Lower leg skin (tissue), 4 donors: ENCODE results near the gene NEK11. TPM values are rescaled to one million over a fixed set of nuclear protein-coding genes. Genes with fewer than 3 reads are reported as not detected.

ENCODE experiments used
- DNase-seq, 2 donors: peaks; one replicate each; pipeline ENCODE4 v3.0.0-alpha.2; 2019; ENCODE audit warnings: low spot score in 2 of 2
- H3K4me3 ChIP-seq: fragments of 200-600 bp; sonication (generic); 2 replicates; pipeline ENCODE4 v1.5.1; 2017; ENCODE audit warnings: mild to moderate bottlenecking, low read depth; ENCODE audit not compliant: poor library complexity, severe bottlenecking
- POLR2A ChIP-seq, 2 donors: fragments of 450-650 bp; IDR thresholded peaks; one replicate each; pipeline ENCODE4 v1.6.1; 2016 to 2017; ENCODE audit warnings: antibody characterized with exemption in 2 of 2, mild to moderate bottlenecking in 1 of 2, moderate library complexity in 1 of 2
- WGBS, 2 donors: methylation state at CpG; one replicate each; pipeline ENCODE4 v1.1.5; 2018; 5-methylcytosine and 5-hydroxymethylcytosine counted together
- intact Hi-C: fragments of 100-400 bp; cut with DNase I; formaldehyde crosslinking; loops from one replicate; pipeline ENCODE4 v1.15.0; 2023; ENCODE audit warnings: low total_unique reads
- total RNA-seq, 4 donors: library from RNA; depleted of rRNA; stranded (reverse); fragments of >200 nt; gene quantifications; one replicate each; pipeline ENCODE4 v1.1.0, GENCODE V29; 2016
- TF ChIP-seq, protein P1 (sequence below), 3 donors: fragments of 450-650 bp; IDR thresholded peaks; one replicate each; pipeline ENCODE4 v1.5.1; 2016; ENCODE audit warnings: antibody characterized with exemption in 3 of 3, mild to moderate bottlenecking in 3 of 3, moderate library complexity in 2 of 3

NEK11 gene
- total RNA-seq, 4 donors from 2014 or later = 3.3 to 17.3 (median 6.6) TPM

- 48 to 58% methylated on average over 6 of the region's 6 CpGs for WGBS, 2 donors
- no peak overlapping the region for H3K4me3 ChIP-seq
- DNase-seq = peak; percentile 81 to 93
- TF ChIP-seq POLR2A (IDR thresholded peaks at IDR 0.05) = no peak
- TF ChIP-seq, protein P1, sequence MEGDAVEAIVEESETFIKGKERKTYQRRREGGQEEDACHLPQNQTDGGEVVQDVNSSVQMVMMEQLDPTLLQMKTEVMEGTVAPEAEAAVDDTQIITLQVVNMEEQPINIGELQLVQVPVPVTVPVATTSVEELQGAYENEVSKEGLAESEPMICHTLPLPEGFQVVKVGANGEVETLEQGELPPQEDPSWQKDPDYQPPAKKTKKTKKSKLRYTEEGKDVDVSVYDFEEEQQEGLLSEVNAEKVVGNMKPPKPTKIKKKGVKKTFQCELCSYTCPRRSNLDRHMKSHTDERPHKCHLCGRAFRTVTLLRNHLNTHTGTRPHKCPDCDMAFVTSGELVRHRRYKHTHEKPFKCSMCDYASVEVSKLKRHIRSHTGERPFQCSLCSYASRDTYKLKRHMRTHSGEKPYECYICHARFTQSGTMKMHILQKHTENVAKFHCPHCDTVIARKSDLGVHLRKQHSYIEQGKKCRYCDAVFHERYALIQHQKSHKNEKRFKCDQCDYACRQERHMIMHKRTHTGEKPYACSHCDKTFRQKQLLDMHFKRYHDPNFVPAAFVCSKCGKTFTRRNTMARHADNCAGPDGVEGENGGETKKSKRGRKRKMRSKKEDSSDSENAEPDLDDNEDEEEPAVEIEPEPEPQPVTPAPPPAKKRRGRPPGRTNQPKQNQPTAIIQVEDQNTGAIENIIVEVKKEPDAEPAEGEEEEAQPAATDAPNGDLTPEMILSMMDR (IDR thresholded peaks at IDR 0.05) = no peak
- intact Hi-C loops = no loop called here
Measured at GRCh38 chr3:131386429-131387165, 359.9 kb downstream of the NEK11 start.

DNA sequence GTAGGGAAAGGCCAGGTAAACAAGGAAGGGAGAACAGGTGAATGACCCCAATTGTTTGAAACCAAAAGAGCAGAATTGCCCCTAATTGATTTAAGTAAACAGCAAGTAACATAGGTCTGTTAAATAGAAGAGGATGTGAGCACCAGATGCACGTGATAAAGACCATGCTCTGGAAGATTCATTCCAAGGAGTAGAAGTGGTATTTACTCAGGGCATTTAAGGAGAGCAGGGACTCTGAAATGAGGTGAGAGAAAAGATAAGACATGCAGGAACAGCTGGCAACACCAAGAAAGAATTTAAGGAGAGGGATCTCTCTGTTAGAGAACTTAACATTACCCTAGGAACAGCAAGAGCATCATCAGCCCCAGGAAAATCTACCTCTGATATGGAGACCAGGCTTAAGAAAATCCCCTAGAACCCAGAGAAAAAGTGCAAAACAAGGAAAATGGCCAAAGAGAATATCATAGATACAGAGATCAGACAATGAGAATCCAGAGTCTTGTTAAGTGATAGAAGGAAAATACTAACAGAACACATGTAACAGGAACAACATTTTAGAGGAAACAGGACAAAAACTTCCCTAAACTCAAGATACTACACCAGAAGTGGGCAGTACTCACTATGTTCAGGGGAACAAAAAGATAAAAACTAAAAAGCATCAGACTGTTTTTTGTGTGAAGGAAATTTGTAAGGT is 361.3 kb downstream of the NEK11 start:
- TF ChIP-seq, protein P1 (IDR thresholded peaks at IDR 0.05) = no peak
- no peak for TF ChIP-seq POLR2A (IDR thresholded peaks at IDR 0.05)
- intact Hi-C loops = no loop called here
- H3K4me3 ChIP-seq = no peak overlapping the region
- no peak for DNase-seq
- WGBS, 2 donors = 67 to 75% methylated on average over 1 of the region's 1 CpG

GRCh38 chr3:131388490-131388799 is 361.8 kb downstream of the NEK11 start:
- no peak overlapping the region for H3K4me3 ChIP-seq
- WGBS, 2 donors = 41 to 44% methylated on average over 2 of the region's 2 CpGs
- intact Hi-C loops = no loop called here
- no peak for DNase-seq
- TF ChIP-seq, protein P1 (IDR thresholded peaks at IDR 0.05) = no peak
- no peak for TF ChIP-seq POLR2A (IDR thresholded peaks at IDR 0.05)

GRCh38 chr3:131390331-131390730 is 363.7 kb downstream of the NEK11 start:
- 88 to 89% methylated on average over 2 of the region's 2 CpGs for WGBS, 2 donors
- intact Hi-C loops = no loop called here
- H3K4me3 ChIP-seq = no peak overlapping the region
- no peak for DNase-seq
- TF ChIP-seq, protein P1 (IDR thresholded peaks at IDR 0.05) = no peak
- no peak for TF ChIP-seq POLR2A (IDR thresholded peaks at IDR 0.05)

DNA sequence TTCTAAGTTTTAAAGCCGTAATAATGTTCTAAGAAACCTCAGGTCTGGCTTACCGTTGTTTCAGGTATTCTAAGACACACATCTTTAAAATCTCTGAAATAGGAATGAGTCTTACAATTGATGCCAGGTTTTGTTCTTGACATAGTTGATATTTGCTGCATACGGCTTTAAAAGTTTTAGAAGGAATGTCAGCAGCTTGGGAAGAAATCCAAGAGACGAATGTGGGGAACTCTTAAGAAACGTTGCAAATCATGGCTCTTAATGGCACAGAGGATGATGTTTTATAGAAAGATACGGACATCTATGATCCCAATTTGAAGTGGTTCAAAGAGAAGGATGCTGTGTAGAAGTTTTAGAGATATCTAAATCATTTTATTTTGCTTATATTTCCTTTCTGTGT is 366.4 kb downstream of the NEK11 start:
- H3K4me3 ChIP-seq = no peak overlapping the region
- WGBS, 2 donors = 47 to 57% methylated on average over 6 of the region's 6 CpGs
- TF ChIP-seq, protein P1 (IDR thresholded peaks at IDR 0.05) = no peak
- TF ChIP-seq POLR2A (IDR thresholded peaks at IDR 0.05) = no peak
- intact Hi-C loops = no loop called here
- DNase-seq = no peak
